ENCODE data around the gene SDC4.

GRCh38 chr20:45378191-45378590, 30.0 kb upstream of the SDC4 start, which contains the start of gene TP53TG5:
- TF ChIP-seq, protein P1, sequence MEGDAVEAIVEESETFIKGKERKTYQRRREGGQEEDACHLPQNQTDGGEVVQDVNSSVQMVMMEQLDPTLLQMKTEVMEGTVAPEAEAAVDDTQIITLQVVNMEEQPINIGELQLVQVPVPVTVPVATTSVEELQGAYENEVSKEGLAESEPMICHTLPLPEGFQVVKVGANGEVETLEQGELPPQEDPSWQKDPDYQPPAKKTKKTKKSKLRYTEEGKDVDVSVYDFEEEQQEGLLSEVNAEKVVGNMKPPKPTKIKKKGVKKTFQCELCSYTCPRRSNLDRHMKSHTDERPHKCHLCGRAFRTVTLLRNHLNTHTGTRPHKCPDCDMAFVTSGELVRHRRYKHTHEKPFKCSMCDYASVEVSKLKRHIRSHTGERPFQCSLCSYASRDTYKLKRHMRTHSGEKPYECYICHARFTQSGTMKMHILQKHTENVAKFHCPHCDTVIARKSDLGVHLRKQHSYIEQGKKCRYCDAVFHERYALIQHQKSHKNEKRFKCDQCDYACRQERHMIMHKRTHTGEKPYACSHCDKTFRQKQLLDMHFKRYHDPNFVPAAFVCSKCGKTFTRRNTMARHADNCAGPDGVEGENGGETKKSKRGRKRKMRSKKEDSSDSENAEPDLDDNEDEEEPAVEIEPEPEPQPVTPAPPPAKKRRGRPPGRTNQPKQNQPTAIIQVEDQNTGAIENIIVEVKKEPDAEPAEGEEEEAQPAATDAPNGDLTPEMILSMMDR (optimal IDR thresholded peaks at IDR 0.05 in 1 of 3, IDR thresholded peaks at IDR 0.05 in 1 of 3, conservative IDR thresholded peaks at IDR 0.05 in 1 of 3; ENCODE audit: extremely low read depth in 1 of 3, insufficient read depth in 2 of 3, low read length in 3 of 3): no peak
- no peak for TF ChIP-seq EZH2 (IDR thresholded peaks at IDR 0.05; ENCODE audit: low read length)
